ENCODE results near the gene SPATS2. TPM values are rescaled to one million over a fixed set of nuclear protein-coding genes. Genes with fewer than 3 reads are reported as not detected.

SPATS2 gene
- total and polyA plus RNA-seq, 7 donors = 4.4 to 10.6 (median 9.1) TPM

- no peak for TF ChIP-seq CTCF (IDR thresholded peaks at IDR 0.05)
- Histone ChIP-seq H3K27ac (no peak overlapping the region), H3K36me3 (ENCODE audit: insufficient read depth in 1 of 2, low read depth in 1 of 2) (no peaks in the 10 kb centered on the region), H3K9me3 (no peaks in the 10 kb centered on the region), H3K27me3 (ENCODE audit: insufficient read depth in 3 of 3, low read length in 2 of 3) (peaks cover 0 to 21% (median 5%) of the 10 kb centered on the region in 3 donors), H3K4me1 (no peaks in the 10 kb centered on the region), H3K4me3 (no peak overlapping the region)
- intact Hi-C loops (cut with DNase I) = no loop called here
- DNase-seq (no peak), ATAC-seq (no peak)
- 89 to 93% (median 92%) methylated on average over 7 of the region's 7 CpGs for WGBS, 3 donors
Measured at GRCh38 chr12:49330032-49330619, 37.1 kb upstream of the SPATS2 start.

GRCh38 chr12:49330631-49331379 lies 36.5 kb upstream of the SPATS2 start:
- no peaks in the 10 kb centered on the region for H3K9me3 ChIP-seq
- WGBS, 3 donors = 72% methylated on average over 13 to 14 of the region's 14 CpGs
- H3K27me3 ChIP-seq (ENCODE audit: insufficient read depth in 3 of 3, low read length in 2 of 3) = peaks cover 0 to 27% (median 6%) of the 10 kb centered on the region in 3 donors
- no peak overlapping the region for H3K4me3 ChIP-seq
- no peaks in the 10 kb centered on the region for H3K36me3 ChIP-seq (ENCODE audit: insufficient read depth in 1 of 2, low read depth in 1 of 2)
- intact Hi-C loops (cut with DNase I) = no loop called here
- ATAC-seq = no peak
- H3K4me1 ChIP-seq = no peaks in the 10 kb centered on the region
- no peak overlapping the region for H3K27ac ChIP-seq
- no peak for DNase-seq
- TF ChIP-seq CTCF (IDR thresholded peaks at IDR 0.05) = no peak

- 40 to 44% (median 42%) methylated on average over 11 of the region's 11 CpGs for WGBS, 3 donors
- peaks cover 0 to 35% (median 14%) of the 10 kb centered on the region in 3 donors for H3K27me3 ChIP-seq (ENCODE audit: insufficient read depth in 3 of 3, low read length in 2 of 3)
- no peaks in the 10 kb centered on the region for H3K4me1 ChIP-seq
- H3K36me3 ChIP-seq (ENCODE audit: insufficient read depth in 1 of 2, low read depth in 1 of 2) = no peaks in the 10 kb centered on the region
- H3K4me3 ChIP-seq = no peak overlapping the region
- DNase-seq (peak; percentile 70 to 82), ATAC-seq (peak; percentile 89 to 96 (median 92))
- intact Hi-C loops (cut with DNase I) = no loop called here
- peak; percentile 78 for TF ChIP-seq CTCF (IDR thresholded peaks at IDR 0.05)
- H3K9me3 ChIP-seq = no peaks in the 10 kb centered on the region
- no peak overlapping the region for H3K27ac ChIP-seq
Measured at GRCh38 chr12:49331380-49332222, 35.7 kb upstream of the SPATS2 start.

GRCh38 chr12:49332441-49332861 lies 34.8 kb upstream of the SPATS2 start:
- no peaks in the 10 kb centered on the region for H3K4me1 ChIP-seq
- ATAC-seq (no peak), DNase-seq (no peak)
- H3K36me3 ChIP-seq (ENCODE audit: insufficient read depth in 1 of 2, low read depth in 1 of 2) = no peaks in the 10 kb centered on the region
- peaks cover 0 to 40% (median 16%) of the 10 kb centered on the region in 3 donors for H3K27me3 ChIP-seq (ENCODE audit: insufficient read depth in 3 of 3, low read length in 2 of 3)
- no peaks in the 10 kb centered on the region for H3K9me3 ChIP-seq
- intact Hi-C loops (cut with DNase I) = no loop called here
- TF ChIP-seq CTCF (IDR thresholded peaks at IDR 0.05) = no peak
- H3K27ac ChIP-seq = no peak overlapping the region
- 58 to 65% (median 58%) methylated on average over 17 of the region's 17 CpGs for WGBS, 3 donors
- peak overlapping the region; percentile 22 for H3K4me3 ChIP-seq
